Measurements from ENCODE around the gene SERPING1.

SERPING1 gene

GRCh38 chr11:57619331-57619730, 21.8 kb downstream of the SERPING1 start:
- H3K4me2 ChIP-seq (ENCODE audit: low read depth, low read length, poor library complexity, severe bottlenecking): no peak overlapping the region
- H3K9me3 ChIP-seq (ENCODE audit: insufficient read depth, low read length): peaks cover 9% of the 10 kb centered on the region; the same call in 1 of the 2 replicates
- no peaks in the 10 kb centered on the region for H3K9me2 ChIP-seq (replicated peaks; ENCODE audit: insufficient read depth, low read length)
- no peak overlapping the region for H3K9ac ChIP-seq (ENCODE audit: low read length)
- H2AFZ ChIP-seq (ENCODE audit: low read depth, low read length, severe bottlenecking): no peak overlapping the region
- TF ChIP-seq CTCF (IDR thresholded peaks at IDR 0.05; ENCODE audit: insufficient read depth, low read length, poor library complexity, severe bottlenecking): no peak
- no peak for TF ChIP-seq EZH2phosphoT487 (conservative IDR thresholded peaks at IDR 0.05; ENCODE audit: low read length)
- H3K4me3 ChIP-seq (ENCODE audit: insufficient read depth, low read length, poor library complexity, severe bottlenecking): no peak overlapping the region
- no peaks in the 10 kb centered on the region for H3K36me3 ChIP-seq (ENCODE audit: low read length)
- no peaks in the 10 kb centered on the region for H3K79me2 ChIP-seq (ENCODE audit: insufficient read depth, low read length)
- no peaks in the 10 kb centered on the region for H3F3A ChIP-seq (ENCODE audit: insufficient read depth)
- no peaks in the 10 kb centered on the region for H3K27me3 ChIP-seq (ENCODE audit: low read length)
- no peaks in the 10 kb centered on the region for H4K20me1 ChIP-seq (ENCODE audit: low read depth, low read length)
- no peak overlapping the region for H3K27ac ChIP-seq (ENCODE audit: low read depth, low read length)

- H3K4me3 ChIP-seq (ENCODE audit: insufficient read depth, low read length, poor library complexity, severe bottlenecking): no peak overlapping the region
- no peak overlapping the region for H3K9ac ChIP-seq (ENCODE audit: low read length)
- no peaks in the 10 kb centered on the region for H3K36me3 ChIP-seq (ENCODE audit: low read length)
- no peak overlapping the region for H2AFZ ChIP-seq (ENCODE audit: low read depth, low read length, severe bottlenecking)
- no peak overlapping the region for H3K4me2 ChIP-seq (ENCODE audit: low read depth, low read length, poor library complexity, severe bottlenecking)
- H4K20me1 ChIP-seq (ENCODE audit: low read depth, low read length): no peaks in the 10 kb centered on the region
- peaks cover 9% of the 10 kb centered on the region; the same call in 1 of the 2 replicates for H3K9me3 ChIP-seq (ENCODE audit: insufficient read depth, low read length)
- no peaks in the 10 kb centered on the region for H3F3A ChIP-seq (ENCODE audit: insufficient read depth)
- H3K79me2 ChIP-seq (ENCODE audit: insufficient read depth, low read length): no peaks in the 10 kb centered on the region
- no peak for TF ChIP-seq CTCF (IDR thresholded peaks at IDR 0.05; ENCODE audit: insufficient read depth, low read length, poor library complexity, severe bottlenecking)
- no peak for TF ChIP-seq EZH2phosphoT487 (conservative IDR thresholded peaks at IDR 0.05; ENCODE audit: low read length)
- no peaks in the 10 kb centered on the region for H3K27me3 ChIP-seq (ENCODE audit: low read length)
- H3K9me2 ChIP-seq (replicated peaks; ENCODE audit: insufficient read depth, low read length): no peaks in the 10 kb centered on the region
- no peak overlapping the region for H3K27ac ChIP-seq (ENCODE audit: low read depth, low read length)
Measured at GRCh38 chr11:57620467-57620866, 23.0 kb downstream of the SERPING1 start.

- Histone ChIP-seq H3K4me2 (ENCODE audit: low read depth, low read length, poor library complexity, severe bottlenecking) (no peak overlapping the region), H3K36me3 (ENCODE audit: low read length) (no peaks in the 10 kb centered on the region), H3K27ac (ENCODE audit: low read depth, low read length) (no peak overlapping the region), H3K9me2 (replicated peaks; ENCODE audit: insufficient read depth, low read length) (no peaks in the 10 kb centered on the region), H3K79me2 (ENCODE audit: insufficient read depth, low read length) (no peaks in the 10 kb centered on the region), H3K9me3 (ENCODE audit: insufficient read depth, low read length) (peaks cover 9% of the 10 kb centered on the region; the same call in 1 of the 2 replicates), H2AFZ (ENCODE audit: low read depth, low read length, severe bottlenecking) (no peak overlapping the region), H3K27me3 (ENCODE audit: low read length) (no peaks in the 10 kb centered on the region), H3F3A (ENCODE audit: insufficient read depth) (no peaks in the 10 kb centered on the region), H4K20me1 (ENCODE audit: low read depth, low read length) (no peaks in the 10 kb centered on the region), H3K4me3 (ENCODE audit: insufficient read depth, low read length, poor library complexity, severe bottlenecking) (no peak overlapping the region), H3K9ac (ENCODE audit: low read length) (no peak overlapping the region)
- TF ChIP-seq CTCF (IDR thresholded peaks at IDR 0.05; ENCODE audit: insufficient read depth, low read length, poor library complexity, severe bottlenecking) (no peak), EZH2phosphoT487 (conservative IDR thresholded peaks at IDR 0.05; ENCODE audit: low read length) (no peak)
Measured at GRCh38 chr11:57622263-57622662, 24.8 kb downstream of the SERPING1 start.

All from SU-DHL-6 (cell line).